Stomach smooth muscle (tissue), 2 donors: ENCODE measurements around the gene FCER1A.
"Not testable (repeated sequence)": the region's sequence is repeated elsewhere in the genome, so short reads cannot be mapped to it uniquely, and the experiment has no call there.

Experiments used
- H3K27ac ChIP-seq: one replicate; pipeline ENCODE4 v1.7.0; 2013; ENCODE audit warnings: mild to moderate bottlenecking, low read length, inconsistent platforms
- H3K27me3 ChIP-seq, 2 donors: one replicate each; pipeline ENCODE4 v1.7.0; 2013; ENCODE audit warnings: low read length in 2 of 2; ENCODE audit not compliant: insufficient read depth in 2 of 2, control insufficient read depth in 1 of 2
- H3K36me3 ChIP-seq, 2 donors: one replicate each; pipeline ENCODE4 v1.7.0; 2013; ENCODE audit warnings: low read length in 2 of 2; ENCODE audit not compliant: control insufficient read depth in 2 of 2, insufficient read depth in 2 of 2
- H3K4me1 ChIP-seq: one replicate; pipeline ENCODE4 v1.7.0; 2013; ENCODE audit warnings: low read length; ENCODE audit not compliant: control insufficient read depth, insufficient read depth
- H3K4me3 ChIP-seq, 2 donors: one replicate each; pipeline ENCODE4 v1.7.0; 2013; ENCODE audit warnings: low read length in 2 of 2
- H3K9ac ChIP-seq, 2 donors: one replicate each; pipeline ENCODE4 v1.7.0; 2013; ENCODE audit warnings: low read length in 2 of 2, mild to moderate bottlenecking in 1 of 2
- H3K9me3 ChIP-seq, 2 donors: one replicate each; pipeline ENCODE4 v1.7.0; 2013; ENCODE audit warnings: low read length in 2 of 2; ENCODE audit not compliant: control insufficient read depth in 2 of 2
- donor health status: healthy.
- donor health status: Pancreatic carcinoma.

The FCER1A gene

DNA sequence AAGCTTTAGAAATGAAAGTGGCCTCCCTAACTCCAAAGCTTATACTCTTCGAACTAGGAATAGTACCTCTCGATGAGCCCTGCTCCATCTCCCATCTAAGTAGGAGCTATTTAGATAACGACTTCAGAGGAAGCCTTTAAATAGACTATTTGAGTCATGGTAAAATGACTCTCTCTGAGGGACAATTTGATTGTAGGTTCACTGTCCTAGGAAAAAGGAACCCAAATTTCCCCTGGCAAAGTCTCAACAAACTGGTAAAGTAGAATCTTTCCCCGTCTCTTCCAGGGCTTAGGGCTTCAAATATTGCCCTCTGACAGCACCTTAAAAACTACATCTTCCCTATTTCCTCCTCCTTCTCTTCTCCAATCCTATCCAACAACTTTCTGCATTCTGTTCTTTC, 2.0 kb upstream of the FCER1A start:
- H3K4me3 ChIP-seq = no peak overlapping the region
- no peaks in the 10 kb centered on the region for H3K9me3 ChIP-seq
- no peaks in the 10 kb centered on the region for H3K4me1 ChIP-seq
- H3K27me3 ChIP-seq = no peaks in the 10 kb centered on the region
- H3K36me3 ChIP-seq = no peaks in the 10 kb centered on the region
- no peak overlapping the region for H3K9ac ChIP-seq
- no peak overlapping the region for H3K27ac ChIP-seq

DNA sequence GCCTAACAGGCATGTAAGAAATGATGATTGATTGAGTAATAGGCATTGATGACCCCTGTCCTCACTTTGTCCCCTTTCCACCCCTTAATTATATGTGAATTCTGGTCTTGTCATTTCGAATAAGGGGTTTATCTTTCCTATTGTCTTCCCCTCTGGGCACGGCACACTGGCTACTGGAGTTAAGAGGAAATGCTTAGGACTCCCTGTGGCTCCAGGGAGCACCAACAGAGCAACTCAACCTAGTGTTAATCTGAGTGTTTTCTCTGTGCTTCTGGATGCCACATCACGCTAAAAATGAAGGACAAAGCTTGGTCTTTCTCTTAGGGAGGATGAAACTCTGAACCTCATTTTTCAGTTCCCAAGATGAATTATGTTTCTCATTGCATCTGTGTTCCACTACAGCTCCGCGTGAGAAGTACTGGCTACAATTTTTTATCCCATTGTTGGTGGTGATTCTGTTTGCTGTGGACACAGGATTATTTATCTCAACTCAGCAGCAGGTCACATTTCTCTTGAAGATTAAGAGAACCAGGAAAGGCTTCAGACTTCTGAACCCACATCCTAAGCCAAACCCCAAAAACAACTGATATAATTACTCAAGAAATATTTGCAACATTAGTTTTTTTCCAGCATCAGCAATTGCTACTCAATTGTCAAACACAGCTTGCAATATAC, 5.3 kb downstream of the FCER1A start:
- Histone ChIP-seq H3K27ac (no peak overlapping the region), H3K9me3 (no peaks in the 10 kb centered on the region), H3K27me3 (no peaks in the 10 kb centered on the region), H3K4me1 (no peaks in the 10 kb centered on the region), H3K36me3 (no peaks in the 10 kb centered on the region), H3K4me3 (no peak overlapping the region), H3K9ac (no peak overlapping the region)

- H3K4me3 ChIP-seq = no peak overlapping the region
- no peaks in the 10 kb centered on the region for H3K36me3 ChIP-seq
- no peak overlapping the region for H3K9ac ChIP-seq
- H3K27ac ChIP-seq = no peak overlapping the region
- no peaks in the 10 kb centered on the region for H3K27me3 ChIP-seq
- no peaks in the 10 kb centered on the region for H3K4me1 ChIP-seq
- no peaks in the 10 kb centered on the region for H3K9me3 ChIP-seq
Observed at GRCh38 chr1:159311679-159312078, 9.5 kb downstream of the FCER1A start.

DNA sequence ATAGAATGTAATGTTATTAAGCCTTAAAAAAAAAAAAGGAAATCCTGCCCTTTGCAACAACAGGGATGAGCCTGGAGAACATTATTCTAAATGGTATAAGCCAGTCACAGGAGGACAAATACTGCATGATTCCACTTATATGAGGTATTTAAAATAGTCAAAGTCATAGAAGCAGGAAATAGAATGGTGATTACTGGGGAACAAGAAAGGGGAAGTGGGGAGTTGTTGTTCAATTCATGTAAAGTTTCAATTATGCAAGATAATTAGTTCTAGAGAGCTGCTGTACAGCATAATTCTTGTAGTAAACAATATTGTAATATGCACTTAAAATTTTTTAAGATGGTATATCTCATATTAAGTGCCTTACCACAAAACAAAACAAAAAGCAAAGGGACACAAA, 13.2 kb downstream of the FCER1A start:
- H3K9me3 ChIP-seq = no peaks in the 10 kb centered on the region
- H3K36me3 ChIP-seq = no peaks in the 10 kb centered on the region
- no peaks in the 10 kb centered on the region for H3K27me3 ChIP-seq
- H3K9ac ChIP-seq = no peak overlapping the region
- H3K27ac ChIP-seq = no peak overlapping the region
- H3K4me1 ChIP-seq = no peaks in the 10 kb centered on the region
- no peak overlapping the region for H3K4me3 ChIP-seq

GRCh38 chr1:159318784-159319551, 16.8 kb downstream of the FCER1A start:
- H3K9ac ChIP-seq = no peak overlapping the region
- no peaks in the 10 kb centered on the region for H3K36me3 ChIP-seq

DNA sequence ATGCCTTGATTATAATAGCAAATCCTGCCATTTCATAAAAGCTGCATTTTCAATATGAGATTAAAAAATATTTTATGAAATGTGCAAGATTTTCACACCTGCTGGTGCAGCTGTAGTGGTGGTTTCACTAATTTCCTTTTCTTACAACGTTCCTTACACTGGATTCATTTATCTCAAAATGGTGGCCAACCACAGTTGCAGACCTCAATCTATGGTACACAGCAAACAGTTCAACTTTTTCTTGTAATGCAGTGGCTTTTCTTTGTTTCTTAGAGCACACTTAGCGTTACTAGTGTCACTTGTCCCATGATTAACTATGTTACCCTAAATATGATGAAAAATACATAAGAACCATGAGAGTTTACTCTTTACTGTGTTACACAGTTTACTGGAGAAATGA, 32.7 kb downstream of the FCER1A start:
- Histone ChIP-seq H3K4me3 (no peak overlapping the region), H3K27me3 (no peaks in the 10 kb centered on the region), H3K27ac (no peak overlapping the region), H3K9ac (no peak overlapping the region), H3K36me3 (no peaks in the 10 kb centered on the region), H3K4me1 (no peaks in the 10 kb centered on the region), H3K9me3 (peaks cover 0 to 4% of the 10 kb centered on the region in 2 donors)

More at GRCh38 chr1:159318784-159319551, 16.8 kb downstream of the FCER1A start:
- no peak overlapping the region for H3K4me3 ChIP-seq
- H3K27me3 ChIP-seq = no peaks in the 10 kb centered on the region
- no peaks in the 10 kb centered on the region for H3K4me1 ChIP-seq
- H3K9me3 ChIP-seq = no peaks in the 10 kb centered on the region
- H3K27ac ChIP-seq = no peak overlapping the region

DNA sequence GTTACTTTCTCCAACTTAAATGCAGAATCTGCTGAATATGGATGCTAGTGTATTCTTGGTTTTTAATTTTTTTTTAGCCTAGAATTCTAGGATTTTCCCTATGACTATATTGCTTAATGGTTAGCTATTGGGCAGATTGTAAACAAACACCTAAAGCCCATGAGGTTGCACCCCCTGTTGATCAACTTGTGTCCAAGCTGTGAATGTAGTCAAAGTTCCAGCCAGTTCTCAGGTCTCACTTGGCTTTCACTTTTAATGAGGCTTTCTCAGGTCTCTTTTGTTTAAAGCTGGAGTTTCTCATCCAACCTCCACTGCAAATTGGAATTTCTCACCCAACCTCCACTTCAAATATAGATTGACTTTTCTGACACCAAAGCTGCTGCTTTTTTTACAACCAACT, 35.9 kb downstream of the FCER1A start:
- Histone ChIP-seq H3K9me3 (no peaks in the 10 kb centered on the region), H3K36me3 (no peaks in the 10 kb centered on the region), H3K9ac (no peak overlapping the region), H3K27ac (no peak overlapping the region), H3K4me3 (no peak overlapping the region), H3K27me3 (no peaks in the 10 kb centered on the region), H3K4me1 (no peaks in the 10 kb centered on the region)

- no peaks in the 10 kb centered on the region for H3K4me1 ChIP-seq
- no peaks in the 10 kb centered on the region for H3K36me3 ChIP-seq
- no peak overlapping the region for H3K9ac ChIP-seq
- H3K27ac ChIP-seq = no peak overlapping the region
- no peaks in the 10 kb centered on the region for H3K9me3 ChIP-seq
- no peaks in the 10 kb centered on the region for H3K27me3 ChIP-seq
- no peak overlapping the region for H3K4me3 ChIP-seq
Observed at GRCh38 chr1:159339536-159339935, 37.4 kb downstream of the FCER1A start.

DNA sequence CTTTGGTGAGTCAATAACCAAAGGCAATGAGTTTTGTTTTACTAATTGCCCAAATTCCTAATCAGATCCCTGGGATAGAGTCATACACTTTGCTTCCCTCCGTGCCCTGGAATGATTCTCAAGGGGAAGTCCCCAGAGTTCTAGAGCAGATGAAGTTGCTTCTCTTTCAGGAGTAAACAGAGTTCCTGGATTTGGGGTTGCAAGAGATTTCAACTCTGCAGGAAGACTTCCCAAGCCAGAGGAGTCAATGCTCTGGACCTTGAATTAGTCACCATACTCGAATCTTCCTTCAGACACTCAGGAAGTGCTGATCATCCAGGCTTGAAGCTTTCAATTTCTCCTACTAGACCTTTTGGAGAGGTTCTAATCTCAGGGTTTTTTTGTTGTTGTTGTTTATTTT, 39.6 kb downstream of the FCER1A start:
- Histone ChIP-seq H3K27me3 (no peaks in the 10 kb centered on the region), H3K4me3 (no peak overlapping the region), H3K27ac (no peak overlapping the region), H3K9me3 (no peaks in the 10 kb centered on the region), H3K9ac (no peak overlapping the region), H3K4me1 (no peaks in the 10 kb centered on the region), H3K36me3 (no peaks in the 10 kb centered on the region)

- Histone ChIP-seq H3K9ac (no peak overlapping the region), H3K27ac (no peak overlapping the region), H3K9me3 (no peaks in the 10 kb centered on the region), H3K36me3 (no peaks in the 10 kb centered on the region), H3K4me1 (no peaks in the 10 kb centered on the region), H3K4me3 (no peak overlapping the region), H3K27me3 (no peaks in the 10 kb centered on the region)
Observed at GRCh38 chr1:159342761-159343425, 40.8 kb downstream of the FCER1A start.

DNA sequence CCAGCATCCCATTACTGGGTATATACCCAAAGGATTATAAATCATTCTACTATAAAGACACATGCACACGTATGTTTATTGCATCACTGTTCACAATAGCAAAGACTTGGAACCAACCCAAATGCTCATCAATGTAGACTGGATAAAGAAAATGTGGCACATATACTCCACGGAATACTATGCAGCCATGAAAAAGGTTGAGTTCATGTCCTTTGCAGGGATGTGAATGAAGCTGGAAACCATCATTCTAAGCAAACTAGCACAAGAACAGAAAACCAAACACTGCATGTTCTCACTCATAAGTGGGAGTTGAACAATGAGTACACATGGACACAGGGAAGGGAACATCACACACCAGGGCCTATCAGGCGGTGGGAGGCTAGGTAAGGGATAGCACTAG, 47.2 kb downstream of the FCER1A start:
- H3K9ac ChIP-seq = not testable (repeated sequence)

More for the DNA sequence above, 47.2 kb downstream of the FCER1A start:
- H3K4me3 ChIP-seq, H3K4me1 ChIP-seq, H3K36me3 ChIP-seq, H3K27ac ChIP-seq, H3K9me3 ChIP-seq, H3K27me3 ChIP-seq: not testable (repeated sequence)
